Lower lobe of right lung (tissue), 2 donors: ENCODE data around the gene HES1. TPM values are rescaled to one million over a fixed set of nuclear protein-coding genes. Genes with fewer than 3 reads are reported as not detected.
"Not testable (repeated sequence)": the region's sequence is repeated elsewhere in the genome, so short reads cannot be mapped to it uniquely, and the experiment has no call there.

Source experiments
- ATAC-seq, 2 donors: fragments of 200-7000 bp; cut with Tn5 transposase; one replicate each; pipeline ENCODE4 v1.9.1; 2020 to 2022; ENCODE audit warnings: mild to moderate bottlenecking in 2 of 2, moderate library complexity in 2 of 2
- DNase-seq: peaks from one replicate; pipeline ENCODE4 v3.0.0-alpha.2; 2020
- H3K27ac ChIP-seq: fragments of 200-600 bp; one replicate; pipeline ENCODE4 v1.8.0; 2022
- H3K27me3 ChIP-seq: fragments of 200-600 bp; one replicate; pipeline ENCODE4 v1.8.0; 2022; ENCODE audit warnings: low read depth
- H3K36me3 ChIP-seq: fragments of 200-600 bp; one replicate; pipeline ENCODE4 v1.8.0; 2022; ENCODE audit warnings: mild to moderate bottlenecking
- H3K4me1 ChIP-seq: fragments of 200-600 bp; one replicate; pipeline ENCODE4 v1.8.0; 2022
- H3K4me3 ChIP-seq: fragments of 200-600 bp; one replicate; pipeline ENCODE4 v1.8.0; 2022; ENCODE audit warnings: mild to moderate bottlenecking
- H3K9me3 ChIP-seq: fragments of 200-600 bp; one replicate; pipeline ENCODE4 v1.8.0; 2022
- CTCF ChIP-seq: fragments of 200-600 bp; IDR thresholded peaks from one replicate; pipeline ENCODE4 v1.8.0; 2022; ENCODE audit warnings: antibody characterized with exemption, mild to moderate bottlenecking
- intact Hi-C: fragments of 100-400 bp; cut with DNase I; formaldehyde crosslinking; loops from one replicate; pipeline ENCODE4 v1.11.0; 2022
- total RNA-seq: library from RNA; stranded (reverse); fragmentation: NEBNext Ultra II Directional; extraction: Animal tissue kit (Norgen Biotek cat#: 25700); gene quantifications from one replicate; pipeline ENCODE4 v1.2.1, GENCODE V29; 2021
- donor health status: DM: no; HTN: yes; CAD: no; lungs with severe emphysema.

Gene HES1
- total RNA-seq, 1 donor from 2014 or later: 29.5 TPM

- Histone ChIP-seq H3K9me3 (no peaks in the 10 kb centered on the region), H3K27me3 (no peaks in the 10 kb centered on the region), H3K4me1 (peaks cover 14% of the 10 kb centered on the region), H3K27ac (peak overlapping the region; percentile 14), H3K36me3 (no peaks in the 10 kb centered on the region), H3K4me3 (no peak overlapping the region)
- DNase-seq: peak; percentile 87
- peak; percentile 91 to 95 for ATAC-seq
- intact Hi-C loops: no loop called here
- no peak for TF ChIP-seq CTCF
Measured at GRCh38 chr3:194089357-194090177, 46.4 kb upstream of the HES1 start.

GRCh38 chr3:194090178-194090555 lies 45.8 kb upstream of the HES1 start:
- H3K9me3 ChIP-seq, ATAC-seq, H3K36me3 ChIP-seq, DNase-seq, H3K27ac ChIP-seq, H3K4me3 ChIP-seq, H3K27me3 ChIP-seq, intact Hi-C loops: not testable (repeated sequence)
- H3K4me1 ChIP-seq: peaks cover 17% of the 10 kb centered on the region

- Histone ChIP-seq H3K27me3 (no peaks in the 10 kb centered on the region), H3K9me3 (no peaks in the 10 kb centered on the region), H3K4me1 (peaks cover 22% of the 10 kb centered on the region), H3K36me3 (no peaks in the 10 kb centered on the region), H3K4me3 (no peak overlapping the region), H3K27ac (no peak overlapping the region)
- no peak for DNase-seq
- no peak for ATAC-seq
- intact Hi-C loops: no loop called here
- no peak for TF ChIP-seq CTCF
Measured at GRCh38 chr3:194090716-194091115, 45.2 kb upstream of the HES1 start.

- Histone ChIP-seq H3K36me3 (no peaks in the 10 kb centered on the region), H3K4me1 (peaks cover 24% of the 10 kb centered on the region), H3K27ac (no peak overlapping the region), H3K27me3 (no peaks in the 10 kb centered on the region), H3K4me3 (no peak overlapping the region), H3K9me3 (no peaks in the 10 kb centered on the region)
- intact Hi-C loops: no loop called here
- DNase-seq: no peak
- no peak for ATAC-seq
- TF ChIP-seq CTCF: no peak
Measured at GRCh38 chr3:194091141-194091540, 44.8 kb upstream of the HES1 start.

- DNase-seq: not testable (repeated sequence)
Measured at GRCh38 chr3:194091897-194092296, 44.1 kb upstream of the HES1 start.

GRCh38 chr3:194092881-194093301 lies 43.1 kb upstream of the HES1 start:
- ATAC-seq: no peak
- Histone ChIP-seq H3K27ac (no peak overlapping the region), H3K4me3 (no peak overlapping the region), H3K27me3 (no peaks in the 10 kb centered on the region), H3K4me1 (peaks cover 24% of the 10 kb centered on the region), H3K9me3 (no peaks in the 10 kb centered on the region), H3K36me3 (no peaks in the 10 kb centered on the region)
- no peak for DNase-seq
- no peak for TF ChIP-seq CTCF
- intact Hi-C loops: no loop called here

More at GRCh38 chr3:194091897-194092296, 44.1 kb upstream of the HES1 start:
- H3K27me3 ChIP-seq, H3K4me3 ChIP-seq, H3K27ac ChIP-seq, H3K9me3 ChIP-seq, H3K36me3 ChIP-seq, intact Hi-C loops, ATAC-seq: not testable (repeated sequence)
- peaks cover 24% of the 10 kb centered on the region for H3K4me1 ChIP-seq
